Naive B cell (primary cell): ENCODE results near the gene CCDC188. TPM values are rescaled to one million over a fixed set of nuclear protein-coding genes. Genes with fewer than 3 reads are reported as not detected.

Experiments
- polyA plus RNA-seq, 6 donors: library from polyadenylated mRNA; unstranded; fragments of 300-500 nt; fragmentation: Illumina TruSeq; gene quantifications; one replicate each; pipeline ENCODE4 v1.2.3, GENCODE V29; 2021; ENCODE audit warnings: low read depth in 6 of 6

CCDC188 gene
- polyA plus RNA-seq, 6 donors from 2014 or later = not detected

Other genes with a start within 250 kb of the CCDC188 start
- gene COMT, start 209.3 kb downstream of the CCDC188 start, polyA plus RNA-seq = 10 to 100 TPM; 62.2 to 76.0 (median 69.6) TPM
- gene TXNRD2, start 209.2 kb downstream of the CCDC188 start, polyA plus RNA-seq = 10 to 100 TPM in 3 of 6 donors, 1 to 10 TPM in 3; 8.1 to 14.7 (median 10.1) TPM
- 1 to 10 TPM in 1 of 6 donors, under 1 TPM in 4, not detected in 1; 0.24 to 2.5 (median 0.56) TPM for gene ARVCF, start 134.2 kb downstream of the CCDC188 start, polyA plus RNA-seq
- 10 to 100 TPM; 24.3 to 46.1 (median 34.6) TPM for gene TANGO2, start 129.9 kb downstream of the CCDC188 start, polyA plus RNA-seq
- gene DGCR8, start 70.8 kb downstream of the CCDC188 start, polyA plus RNA-seq = 1 to 10 TPM in 5 of 6 donors, under 1 TPM in 1; 0.49 to 6.7 (median 2.3) TPM
- 100 to 1,000 TPM in 2 of 6 donors, 10 to 100 TPM in 4; 73.1 to 107 (median 91.0) TPM for gene RANBP1, start 35.0 kb downstream of the CCDC188 start, polyA plus RNA-seq
- gene TRMT2A, start 33.8 kb downstream of the CCDC188 start, polyA plus RNA-seq = 10 to 100 TPM; 15.1 to 29.7 (median 21.3) TPM
- 1 to 10 TPM in 5 of 6 donors, under 1 TPM in 1; 0.56 to 4.4 (median 2.5) TPM for gene ZDHHC8, start 19.3 kb downstream of the CCDC188 start, polyA plus RNA-seq
- not detected for gene RTN4R, start 117.3 kb upstream of the CCDC188 start, polyA plus RNA-seq
- gene DGCR6L, start 169.0 kb upstream of the CCDC188 start, polyA plus RNA-seq = 10 to 100 TPM; 54.0 to 84.4 (median 56.6) TPM
- 1 to 10 TPM; 2.4 to 8.5 (median 5.5) TPM for gene ZNF74, start 243.1 kb upstream of the CCDC188 start, polyA plus RNA-seq